Hepatocyte (in vitro differentiated cells): ENCODE data around the gene PMEPA1.

ENCODE experiments used
- CTCF ChIP-seq: fragments of 200-600 bp; sonication (generic); IDR thresholded peaks from 2 replicates; pipeline ENCODE4 v1.5.1; 2016; ENCODE audit warnings: antibody characterized with exemption, mild to moderate bottlenecking; ENCODE audit not compliant: poor library complexity
- EZH2 ChIP-seq: fragments of 200-600 bp; sonication (generic); IDR thresholded peaks from 2 replicates; pipeline ENCODE4 v1.6.1; 2016; ENCODE audit warnings: antibody characterized with exemption, mild to moderate bottlenecking, borderline replicate concordance

- no peak for TF ChIP-seq CTCF
- no peak for TF ChIP-seq EZH2
Observed at GRCh38 chr20:57651881-57652605, 57.8 kb downstream of the PMEPA1 start.
